Thyroid gland (tissue), 4 donors: ENCODE data around the gene DCUN1D2. TPM values are rescaled to one million over a fixed set of nuclear protein-coding genes. Genes with fewer than 3 reads are reported as not detected.

Experiments used
- DNase-seq, 2 donors: peaks; one replicate each; pipeline ENCODE4 v3.0.0-alpha.2; 2019
- H3K27ac ChIP-seq, 3 donors: fragments of 200-600 bp; sonication (generic); 1 replicate in 2 of 3; 2 replicates in 1 of 3; pipeline ENCODE4 v1.5.1; 2016 to 2019; ENCODE audit warnings: mild to moderate bottlenecking in 1 of 3, moderate library complexity in 1 of 3
- H3K27me3 ChIP-seq: fragments of 200-600 bp; sonication (generic); one replicate; pipeline ENCODE4 v1.5.1; 2019
- H3K36me3 ChIP-seq, 2 donors: fragments of 200-600 bp; sonication (generic); one replicate each; pipeline ENCODE4 v1.5.1; 2016 to 2019
- H3K4me1 ChIP-seq, 2 donors: fragments of 200-600 bp; sonication (generic); one replicate each; pipeline ENCODE4 v1.5.1; 2017 to 2019
- H3K4me3 ChIP-seq, 3 donors: fragments of 200-600 bp; sonication (generic); replicated peaks in 1 of 3; 1 replicate in 2 of 3; 2 replicates in 1 of 3; pipeline ENCODE4 v1.5.1; 2016; ENCODE audit warnings: mild to moderate bottlenecking in 1 of 3
- H3K9me3 ChIP-seq: fragments of 200-600 bp; sonication (generic); one replicate; pipeline ENCODE4 v1.5.1; 2017
- CTCF ChIP-seq, 6 experiments: fragments of 200-600 bp in 3 of 6; fragments of 450-650 bp in 3 of 6; sonication (generic) in 3 of 6; IDR thresholded peaks; one replicate each; pipeline ENCODE4 v1.5.1; 2016 to 2019; ENCODE audit warnings: antibody characterized with exemption in 6 of 6, mild to moderate bottlenecking in 2 of 6, inconsistent platforms in 1 of 6, moderate library complexity in 1 of 6
- POLR2A ChIP-seq, 2 donors: fragments of 450-650 bp; IDR thresholded peaks; one replicate each; pipeline ENCODE4 v1.6.1; 2017; ENCODE audit warnings: antibody characterized with exemption in 2 of 2, mild to moderate bottlenecking in 2 of 2, moderate library complexity in 1 of 2
- WGBS, 2 donors: methylation state at CpG; one replicate each; pipeline ENCODE4 v1.1.5; 2017; 5-methylcytosine and 5-hydroxymethylcytosine counted together
- intact Hi-C: fragments of 100-400 bp; cut with DNase I; formaldehyde crosslinking; loops from one replicate; pipeline ENCODE4 v1.15.1; 2023
- total RNA-seq, 4 donors: library from RNA; depleted of rRNA; stranded (reverse); fragments of >200 nt; gene quantifications; one replicate each; pipeline ENCODE4 v1.2.3, GENCODE V29; 2016

The DCUN1D2 gene
- total RNA-seq, 4 donors from 2014 or later = 8.8 to 15.3 (median 10.4) TPM

- TF ChIP-seq POLR2A (IDR thresholded peaks at IDR 0.05) = no peak
- TF ChIP-seq CTCF (IDR thresholded peaks at IDR 0.05) = no peak
- WGBS, 2 donors = 88 to 91% methylated on average over 21 of the region's 21 CpGs
- Histone ChIP-seq H3K4me3 (no peak overlapping the region), H3K9me3 (no peaks in the 10 kb centered on the region), H3K27ac (no peak overlapping the region), H3K36me3 (no peaks in the 10 kb centered on the region), H3K4me1 (no peaks in the 10 kb centered on the region), H3K27me3 (no peaks in the 10 kb centered on the region)
- DNase-seq = no peak
- intact Hi-C loops = no loop called here
Observed at GRCh38 chr13:113537909-113538688, 47.6 kb upstream of the DCUN1D2 start.

GRCh38 chr13:113537205-113537604, 46.7 kb upstream of the DCUN1D2 start:
- Histone ChIP-seq H3K36me3 (no peaks in the 10 kb centered on the region), H3K27ac (no peak overlapping the region), H3K9me3 (no peaks in the 10 kb centered on the region), H3K4me3 (no peak overlapping the region), H3K4me1 (no peaks in the 10 kb centered on the region), H3K27me3 (no peaks in the 10 kb centered on the region)
- no peak for TF ChIP-seq POLR2A (IDR thresholded peaks at IDR 0.05)
- WGBS, 2 donors = 91 to 95% methylated on average over 19 of the region's 19 CpGs
- intact Hi-C loops = no loop called here
- no peak for DNase-seq

GRCh38 chr13:113536461-113537110, 46.1 kb upstream of the DCUN1D2 start:
- intact Hi-C loops = no loop called here
- H3K4me1 ChIP-seq = no peaks in the 10 kb centered on the region
- H3K27me3 ChIP-seq = no peaks in the 10 kb centered on the region
- no peak for DNase-seq
- H3K9me3 ChIP-seq = no peaks in the 10 kb centered on the region
- H3K27ac ChIP-seq = no peak overlapping the region
- H3K4me3 ChIP-seq = no peak overlapping the region
- WGBS, 2 donors = 92 to 95% methylated on average over 18 of the region's 18 CpGs
- TF ChIP-seq CTCF (IDR thresholded peaks at IDR 0.05) (no peak), POLR2A (IDR thresholded peaks at IDR 0.05) (no peak)
- no peaks in the 10 kb centered on the region for H3K36me3 ChIP-seq

GRCh38 chr13:113535381-113535781, 44.9 kb upstream of the DCUN1D2 start:
- intact Hi-C loops = no loop called here
- Histone ChIP-seq H3K4me1 (no peaks in the 10 kb centered on the region), H3K36me3 (no peaks in the 10 kb centered on the region), H3K27ac (no peak overlapping the region), H3K9me3 (no peaks in the 10 kb centered on the region), H3K27me3 (no peaks in the 10 kb centered on the region), H3K4me3 (no peak overlapping the region)
- DNase-seq = no peak
- 93 to 98% methylated on average over 13 of the region's 13 CpGs for WGBS, 2 donors
- TF ChIP-seq POLR2A (IDR thresholded peaks at IDR 0.05) = no peak
- TF ChIP-seq CTCF (IDR thresholded peaks at IDR 0.05) = no peak

GRCh38 chr13:113534236-113534860, 43.8 kb upstream of the DCUN1D2 start:
- WGBS, 2 donors = 85 to 88% methylated on average over 12 of the region's 12 CpGs
- DNase-seq = no peak
- Histone ChIP-seq H3K9me3 (no peaks in the 10 kb centered on the region), H3K4me3 (no peak overlapping the region), H3K27me3 (no peaks in the 10 kb centered on the region), H3K36me3 (no peaks in the 10 kb centered on the region), H3K27ac (no peak overlapping the region), H3K4me1 (peaks cover 0 to under 1% of the 10 kb centered on the region in 2 donors)
- intact Hi-C loops = no loop called here
- TF ChIP-seq CTCF (IDR thresholded peaks at IDR 0.05) = no peak
- no peak for TF ChIP-seq POLR2A (IDR thresholded peaks at IDR 0.05)
